ENCODE data around the gene SENP7.
"Not testable (repeated sequence)": the region's sequence is repeated elsewhere in the genome, so short reads cannot be mapped to it uniquely, and the experiment has no call there.

The SENP7 gene

GRCh38 chr3:101512646-101513418 is at the start of gene SENP7:
Gene SENP7, minus strand, starts transcription at chr3:101513212. Its CDS starts 82 bp downstream, at chr3:101513130.
- peak; percentile 58 for DNase-seq (ENCODE audit: low read depth)

DNA sequence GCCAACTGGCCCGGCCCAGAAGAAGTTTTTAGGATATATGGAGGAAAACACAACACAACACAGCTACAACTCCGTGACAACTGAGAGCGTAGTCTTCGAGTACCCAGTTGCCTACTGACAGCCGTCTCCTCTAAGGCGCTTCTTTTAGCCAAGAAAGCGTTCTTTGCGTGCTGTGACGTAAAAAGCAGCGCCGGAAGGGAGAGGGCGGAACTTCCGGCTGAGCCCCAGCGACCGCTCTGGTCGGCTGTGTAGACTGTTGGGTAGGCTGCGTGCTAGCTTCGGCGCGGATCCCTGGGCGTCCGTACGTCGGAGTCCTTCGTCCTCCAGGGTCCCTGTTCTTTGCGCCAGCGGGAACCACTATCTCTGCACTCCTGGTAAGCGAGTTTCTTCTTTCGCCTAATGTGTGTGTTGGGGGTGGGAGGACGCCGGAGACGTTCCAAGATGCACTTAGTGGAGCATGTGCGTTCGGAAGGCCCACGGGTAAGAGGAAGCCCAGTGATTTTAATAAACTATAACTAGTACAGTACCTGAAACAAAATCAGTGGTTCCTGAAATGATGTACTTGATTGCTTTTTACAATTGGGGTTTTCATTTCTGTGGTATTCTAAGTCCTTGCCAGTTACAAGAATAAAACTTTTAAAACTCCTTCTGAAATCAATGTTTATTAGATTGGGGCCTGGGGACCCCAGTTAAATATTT is 48.8 kb upstream of the SENP7 start, which contains the start of gene TRMT10C:
TSS of gene TRMT10C (plus strand) at position 239 of the 699 bp plus-strand sequence. CDS start 2,914 bp downstream, outside the sequence.
- peak; percentile 87 for DNase-seq (ENCODE audit: low read depth)

GRCh38 chr3:101556064-101556463 is 43.1 kb upstream of the SENP7 start:
- no peak for DNase-seq (ENCODE audit: low read depth)

- not testable (repeated sequence) for DNase-seq (ENCODE audit: low read depth)
These were observed 40.4 kb upstream of the SENP7 start for GRCh38 chr3:101553381-101553780.

DNA sequence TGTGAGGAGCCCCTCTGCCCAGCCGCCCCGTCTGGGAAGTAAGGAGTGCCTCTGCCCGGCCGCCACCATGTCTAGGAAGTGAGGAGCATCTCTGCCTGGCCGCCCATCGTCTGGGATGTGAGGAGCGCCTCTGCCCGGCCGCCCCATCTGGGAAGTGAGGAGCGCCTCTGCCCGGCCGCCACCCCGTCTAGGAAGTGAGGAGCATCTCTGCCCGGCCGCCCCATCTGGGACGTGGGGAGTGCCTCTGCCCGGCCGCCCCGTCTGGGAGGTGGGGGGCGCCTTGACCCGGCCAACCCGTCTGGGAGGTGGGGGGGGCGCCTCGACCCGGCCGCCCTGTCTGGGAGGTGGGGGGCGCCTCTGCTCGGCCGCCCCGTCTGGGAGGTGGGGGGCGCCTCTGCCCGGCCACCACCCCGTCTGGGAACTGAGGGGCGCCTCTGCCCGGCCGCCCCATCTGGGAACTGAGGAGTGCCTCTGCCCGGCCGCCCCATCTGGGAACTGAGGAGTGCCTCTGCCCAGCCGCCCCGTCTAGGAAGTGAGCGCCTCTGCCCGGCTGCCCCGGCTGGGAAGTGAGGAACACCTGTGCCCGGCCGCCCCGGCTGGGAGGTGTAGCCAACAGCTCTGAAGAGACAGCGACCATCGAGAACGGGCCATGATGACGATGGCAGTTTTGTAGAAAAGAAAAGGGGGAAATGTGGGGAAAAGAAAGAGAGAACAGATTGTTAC is 38.5 kb upstream of the SENP7 start:
- DNase-seq (ENCODE audit: low read depth), result not testable (repeated sequence)

DNA sequence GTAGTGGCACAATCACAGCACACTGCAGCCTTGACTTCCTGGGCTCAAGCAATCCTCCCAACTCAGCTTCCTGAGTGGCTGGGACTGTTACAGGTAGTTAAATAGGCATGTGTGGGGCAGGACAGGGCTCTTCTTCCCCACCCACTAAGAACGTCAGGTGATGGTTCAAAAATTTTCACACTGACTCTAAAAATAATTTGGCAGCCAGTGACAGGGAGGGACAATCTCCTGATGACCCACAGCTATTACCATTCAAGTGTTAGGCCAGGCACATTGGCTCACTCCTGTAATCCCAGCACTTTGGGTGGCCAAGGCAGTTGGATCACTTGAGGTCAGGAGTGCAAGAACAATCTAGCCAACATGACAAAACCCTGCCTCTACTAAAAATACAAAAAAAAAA is 36.5 kb upstream of the SENP7 start:
- DNase-seq (ENCODE audit: low read depth), result no peak

DNA sequence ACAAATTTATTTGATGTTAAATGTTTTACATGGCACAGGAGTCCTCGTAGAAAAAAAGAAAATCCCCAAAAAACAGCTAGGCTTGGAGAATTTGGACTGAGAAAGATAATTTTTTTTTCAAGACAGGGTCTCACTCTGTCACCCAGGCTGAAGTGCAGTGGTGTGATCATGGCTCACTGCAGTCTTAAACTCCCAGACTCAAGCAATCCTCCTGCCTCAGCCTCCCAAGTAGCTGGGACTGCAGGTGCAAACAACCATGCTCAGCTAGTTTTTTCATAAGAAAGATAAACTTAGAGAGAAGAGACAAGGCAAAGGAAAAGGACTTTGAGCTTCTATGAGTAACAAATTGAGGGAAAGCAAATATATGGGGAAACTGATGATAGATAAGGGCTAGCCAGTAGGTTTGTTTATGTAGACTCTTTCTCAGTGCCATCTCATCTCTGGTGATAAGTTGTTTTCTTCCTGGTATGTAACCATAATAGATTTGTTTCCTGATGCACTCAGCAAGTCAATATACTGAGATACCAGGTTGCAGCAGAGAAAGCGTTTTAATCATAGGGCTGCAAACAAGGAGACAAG is 35.6 kb upstream of the SENP7 start:
- DNase-seq (ENCODE audit: low read depth), result no peak

DNA sequence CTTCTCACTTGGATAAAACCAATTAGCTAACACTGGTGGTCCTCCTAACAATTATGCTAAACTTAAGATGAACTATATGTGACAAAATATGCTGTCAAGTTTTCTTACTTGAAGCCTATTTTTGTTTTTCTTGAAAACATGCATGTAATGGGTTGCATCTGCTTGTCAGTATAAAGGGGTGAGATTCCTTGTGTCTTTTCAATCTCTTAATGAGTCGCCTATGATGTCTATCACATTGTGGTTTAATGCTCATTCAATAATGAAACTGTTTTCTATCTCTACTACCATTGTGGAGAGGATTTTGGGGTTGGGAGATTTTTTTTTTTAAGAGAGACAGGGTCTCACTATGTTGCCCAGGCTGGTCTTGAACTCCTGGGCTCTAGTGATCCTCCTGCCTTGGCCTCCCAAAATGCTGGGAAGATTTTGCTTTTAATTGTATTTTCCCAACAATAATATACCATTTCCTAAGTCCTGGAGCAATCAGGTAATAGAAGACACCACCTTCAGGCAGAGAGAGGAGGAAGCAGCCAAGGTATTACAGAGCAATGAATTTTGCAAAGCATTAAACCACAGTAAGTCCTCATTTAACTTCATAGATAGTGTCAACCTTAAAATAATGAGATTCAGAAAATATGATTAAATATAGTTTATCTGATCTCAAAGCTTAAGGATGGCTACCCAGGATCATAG is 31.3 kb upstream of the SENP7 start:
- DNase-seq (ENCODE audit: low read depth), result no peak

DNA sequence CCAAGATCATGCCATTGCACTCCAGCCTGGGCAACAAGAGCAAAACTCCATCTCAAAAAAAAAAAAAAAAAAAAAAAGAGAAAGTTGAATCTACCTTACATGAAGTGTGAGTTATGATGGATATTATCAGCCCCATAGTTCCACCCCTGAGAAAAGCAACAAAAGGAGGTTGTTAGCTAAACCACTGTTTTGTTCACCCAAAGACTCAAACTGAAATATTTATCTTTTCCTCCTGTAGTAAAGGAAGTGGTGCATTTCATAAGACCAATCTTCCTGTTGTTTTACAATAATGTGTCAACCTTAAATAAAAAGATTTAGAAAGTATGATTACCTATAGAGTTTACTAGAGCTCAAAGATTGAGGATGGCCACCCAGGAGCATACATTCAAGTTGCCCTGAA is 29.9 kb upstream of the SENP7 start:
- DNase-seq (ENCODE audit: low read depth), result no peak

- DNase-seq (ENCODE audit: low read depth), result not testable (repeated sequence)
These were observed 23.9 kb upstream of the SENP7 start for GRCh38 chr3:101536955-101537354.

DNA sequence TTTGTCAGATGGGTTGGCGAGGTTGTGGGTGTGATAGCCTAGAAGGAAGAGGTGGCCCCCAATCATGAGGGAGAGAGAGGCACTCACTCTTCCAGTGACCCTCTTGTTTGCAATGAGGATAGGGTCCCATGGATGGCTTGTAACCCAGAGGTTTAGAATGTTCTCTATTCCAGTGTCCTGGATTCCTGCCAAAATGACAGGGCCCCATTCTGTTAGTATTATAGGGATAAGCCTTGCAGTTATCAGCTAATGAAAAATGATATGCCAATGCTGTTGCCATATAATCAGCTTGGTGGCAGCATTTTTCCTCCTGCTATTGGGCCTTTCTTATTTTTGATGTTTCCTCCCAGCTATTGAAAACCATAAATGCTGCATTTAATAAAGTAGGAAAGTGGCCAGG is 23.3 kb upstream of the SENP7 start:
- no peak for DNase-seq (ENCODE audit: low read depth)

DNA sequence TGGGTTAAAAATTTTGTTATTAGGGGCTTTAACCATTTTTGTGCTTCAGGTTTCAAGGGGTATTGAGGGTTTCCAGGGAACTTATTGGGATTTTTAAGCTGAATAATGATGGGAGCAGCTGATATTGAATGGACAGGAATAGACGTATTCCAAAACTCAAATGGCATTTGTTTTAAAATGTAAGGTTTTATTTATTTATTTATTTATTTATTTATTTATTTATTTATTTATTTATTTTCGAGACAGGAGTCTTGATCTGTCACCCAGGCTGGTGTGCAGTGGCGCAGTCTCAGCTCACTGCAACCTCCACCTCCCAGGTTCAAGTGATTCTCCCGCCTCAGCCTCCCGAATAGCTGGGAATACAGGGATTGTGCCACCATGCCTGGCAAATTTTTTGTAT is 22.2 kb upstream of the SENP7 start:
- no peak for DNase-seq (ENCODE audit: low read depth)

DNA sequence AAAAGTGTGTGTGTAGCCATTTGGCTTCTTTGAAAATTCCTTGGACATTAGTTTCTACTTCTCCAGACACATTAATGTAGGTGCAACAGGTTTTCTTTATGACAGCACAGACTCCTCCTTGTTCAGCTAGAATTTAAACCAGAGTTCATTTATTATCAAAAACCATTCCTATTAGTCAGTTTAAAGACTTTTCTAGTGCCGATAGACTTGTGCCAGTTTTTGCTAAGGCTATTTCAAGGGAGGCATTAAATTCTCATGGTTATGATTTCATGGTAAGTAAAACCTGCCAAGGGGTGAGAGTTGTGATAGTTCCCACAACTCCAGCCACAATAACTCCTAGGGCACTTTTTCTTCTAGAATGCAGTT is 20.6 kb upstream of the SENP7 start:
- DNase-seq (ENCODE audit: low read depth), result no peak

DNA sequence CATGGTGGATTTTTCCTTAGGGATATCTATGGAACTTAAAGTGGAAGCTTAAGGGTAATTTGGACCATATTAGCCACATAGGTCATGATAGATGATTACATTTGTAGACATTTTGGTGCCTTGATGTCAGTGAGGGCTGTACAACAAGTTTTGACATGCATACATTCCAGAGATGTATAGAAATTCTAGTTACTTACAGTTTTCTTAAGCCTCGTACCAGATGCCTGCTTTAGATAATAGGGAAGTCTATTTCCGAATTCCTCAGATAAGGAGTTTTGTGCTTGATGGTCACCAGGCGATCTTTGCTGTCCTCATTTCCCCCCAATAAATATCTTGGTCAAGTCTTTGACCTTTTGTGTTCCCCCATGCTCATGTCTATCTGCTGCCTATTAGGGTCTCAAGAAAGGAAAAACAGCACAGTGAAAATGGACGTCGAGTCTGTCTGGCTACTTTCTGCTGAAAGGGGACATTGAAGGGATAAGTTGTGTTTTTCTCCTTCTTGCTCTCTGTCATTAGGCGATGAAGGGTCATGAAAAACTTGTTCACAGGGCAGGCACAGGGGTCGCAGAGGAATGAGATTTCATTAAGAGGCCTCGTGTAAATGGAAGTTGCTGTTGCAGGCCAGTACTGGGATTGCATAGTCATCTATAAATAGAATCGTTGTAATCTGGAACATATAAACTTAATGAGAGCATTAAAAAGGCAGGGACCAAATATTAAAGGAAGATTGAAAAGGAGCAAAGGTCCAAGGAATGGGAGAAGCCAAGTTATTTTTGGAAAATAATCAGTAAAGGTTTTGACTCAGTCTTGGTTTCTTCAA is 20.0 kb upstream of the SENP7 start:
- DNase-seq (ENCODE audit: low read depth), result no peak

DNA sequence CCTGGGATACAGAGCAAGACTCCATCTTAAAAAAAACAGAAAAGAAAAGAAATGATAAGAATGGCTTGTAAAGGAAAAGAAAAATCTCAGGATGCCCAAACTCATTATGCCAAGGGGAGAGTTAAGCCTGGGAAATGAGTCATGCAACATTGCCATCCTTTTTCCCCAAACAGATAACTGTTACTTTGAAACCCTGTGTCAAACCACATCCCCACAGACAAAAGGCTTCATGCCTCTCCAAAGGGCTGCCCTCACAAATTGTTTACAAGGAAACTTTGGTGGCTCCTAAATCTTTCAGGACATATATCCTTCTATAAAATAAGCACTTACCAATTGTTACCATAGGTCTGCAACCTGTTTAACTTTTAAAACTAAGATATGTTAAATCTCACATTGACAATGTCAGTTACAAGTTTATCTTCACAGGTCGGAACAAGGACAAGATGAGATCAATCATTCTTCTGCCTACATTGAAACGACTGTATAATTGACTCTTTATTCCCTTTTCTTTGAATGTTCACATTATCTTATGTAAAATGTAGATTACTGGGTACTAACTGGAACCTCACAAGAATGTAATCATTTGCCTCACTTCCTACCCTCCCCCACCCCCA is 18.6 kb upstream of the SENP7 start:
- no peak for DNase-seq (ENCODE audit: low read depth)

DNA sequence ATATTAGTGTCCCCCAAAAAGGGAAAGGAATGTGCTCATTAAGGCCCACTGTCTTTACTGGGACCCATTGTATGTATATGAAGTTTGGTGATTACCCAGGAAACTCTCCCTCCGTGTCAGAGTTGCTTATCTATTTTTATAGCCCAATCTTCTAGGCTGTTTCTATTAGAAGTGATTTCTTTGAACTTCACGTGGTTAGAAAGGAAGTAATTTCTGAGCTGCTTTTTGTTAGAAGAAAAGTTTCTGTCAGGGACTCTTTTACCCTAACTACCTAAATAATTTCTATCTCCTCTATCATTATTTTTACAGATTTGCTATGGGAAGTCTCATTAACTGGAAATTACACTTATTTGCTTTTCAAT is 17.7 kb upstream of the SENP7 start:
- no peak for DNase-seq (ENCODE audit: low read depth)

GRCh38 chr3:101529816-101530685 is 17.0 kb upstream of the SENP7 start:
- DNase-seq (ENCODE audit: low read depth), result no peak

DNA sequence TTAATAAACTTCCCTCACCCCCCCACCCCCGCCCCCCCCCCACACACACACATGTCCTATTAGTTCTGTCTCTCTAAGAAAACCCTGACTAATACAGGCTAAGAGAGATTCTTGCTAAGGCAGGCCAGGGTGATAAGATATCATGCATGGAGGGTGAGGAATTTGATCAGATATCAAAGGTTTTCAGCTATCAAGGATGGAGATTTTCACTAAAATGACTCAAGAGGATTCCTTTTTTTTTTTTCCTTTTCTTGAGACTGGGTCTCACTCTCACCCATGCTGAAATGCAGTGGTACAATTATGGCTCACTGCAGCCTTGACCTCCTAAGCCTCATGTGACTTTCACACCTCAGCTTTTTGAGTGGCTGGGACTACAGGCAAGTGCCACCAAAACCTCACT is 14.9 kb upstream of the SENP7 start:
- no peak for DNase-seq (ENCODE audit: low read depth)

GRCh38 chr3:101527441-101527840 is 14.4 kb upstream of the SENP7 start:
- DNase-seq (ENCODE audit: low read depth), result no peak
